Measurements from ENCODE around the gene EXOC6.

EXOC6 gene

DNA sequence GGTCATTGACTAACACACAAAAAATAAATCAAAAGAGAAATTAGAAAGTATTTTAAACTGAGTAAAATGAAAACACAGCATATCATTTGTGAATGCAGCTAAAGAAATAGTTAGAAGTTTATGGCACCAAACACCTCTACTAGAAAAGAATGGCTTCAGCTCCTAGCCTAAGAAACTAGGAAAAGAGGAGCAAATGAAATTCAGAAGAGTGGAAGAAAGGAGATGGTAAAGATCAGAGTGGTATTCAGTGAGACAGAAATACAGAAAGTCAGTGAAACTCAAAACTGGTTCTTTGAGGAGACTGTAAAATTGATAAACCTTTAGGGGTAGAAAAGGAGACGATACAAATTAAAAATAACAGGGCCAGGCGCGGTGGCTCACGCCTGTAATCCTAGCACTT is 2.7 kb downstream of the EXOC6 start:
- no peak overlapping the region for H3K4me3 ChIP-seq (replicated peaks; ENCODE audit: low read depth, low read length)
- TF ChIP-seq, protein P1, sequence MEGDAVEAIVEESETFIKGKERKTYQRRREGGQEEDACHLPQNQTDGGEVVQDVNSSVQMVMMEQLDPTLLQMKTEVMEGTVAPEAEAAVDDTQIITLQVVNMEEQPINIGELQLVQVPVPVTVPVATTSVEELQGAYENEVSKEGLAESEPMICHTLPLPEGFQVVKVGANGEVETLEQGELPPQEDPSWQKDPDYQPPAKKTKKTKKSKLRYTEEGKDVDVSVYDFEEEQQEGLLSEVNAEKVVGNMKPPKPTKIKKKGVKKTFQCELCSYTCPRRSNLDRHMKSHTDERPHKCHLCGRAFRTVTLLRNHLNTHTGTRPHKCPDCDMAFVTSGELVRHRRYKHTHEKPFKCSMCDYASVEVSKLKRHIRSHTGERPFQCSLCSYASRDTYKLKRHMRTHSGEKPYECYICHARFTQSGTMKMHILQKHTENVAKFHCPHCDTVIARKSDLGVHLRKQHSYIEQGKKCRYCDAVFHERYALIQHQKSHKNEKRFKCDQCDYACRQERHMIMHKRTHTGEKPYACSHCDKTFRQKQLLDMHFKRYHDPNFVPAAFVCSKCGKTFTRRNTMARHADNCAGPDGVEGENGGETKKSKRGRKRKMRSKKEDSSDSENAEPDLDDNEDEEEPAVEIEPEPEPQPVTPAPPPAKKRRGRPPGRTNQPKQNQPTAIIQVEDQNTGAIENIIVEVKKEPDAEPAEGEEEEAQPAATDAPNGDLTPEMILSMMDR (IDR thresholded peaks at IDR 0.05; ENCODE audit: low read depth, low read length, missing control alignments), result no peak
- no peak for DNase-seq (ENCODE audit: extremely low read depth, low read depth)

DNA sequence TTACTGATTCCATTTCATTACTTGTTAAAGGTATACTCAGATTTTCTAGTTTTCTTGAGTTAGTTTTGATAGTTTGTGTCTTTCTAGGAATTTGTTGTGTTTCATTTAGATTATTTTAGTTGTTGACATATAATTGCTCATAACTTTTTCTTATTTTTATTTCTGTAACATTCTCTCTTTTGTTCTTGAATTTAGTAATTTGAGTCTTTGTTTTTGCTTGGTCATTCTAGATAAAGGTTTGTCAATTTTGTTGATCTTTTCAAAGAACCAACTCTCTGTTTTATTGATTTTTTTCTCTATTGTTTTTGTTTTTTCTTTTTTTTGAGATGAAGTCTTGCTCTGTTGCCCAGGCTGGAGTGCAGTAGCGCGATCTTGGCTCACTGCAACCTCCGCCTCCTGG is 7.2 kb downstream of the EXOC6 start:
- no peak overlapping the region for H3K4me3 ChIP-seq (replicated peaks; ENCODE audit: low read depth, low read length)
- TF ChIP-seq, protein P1 (IDR thresholded peaks at IDR 0.05; ENCODE audit: low read depth, low read length, missing control alignments), result no peak
- no peak for DNase-seq (ENCODE audit: extremely low read depth, low read depth)

DNA sequence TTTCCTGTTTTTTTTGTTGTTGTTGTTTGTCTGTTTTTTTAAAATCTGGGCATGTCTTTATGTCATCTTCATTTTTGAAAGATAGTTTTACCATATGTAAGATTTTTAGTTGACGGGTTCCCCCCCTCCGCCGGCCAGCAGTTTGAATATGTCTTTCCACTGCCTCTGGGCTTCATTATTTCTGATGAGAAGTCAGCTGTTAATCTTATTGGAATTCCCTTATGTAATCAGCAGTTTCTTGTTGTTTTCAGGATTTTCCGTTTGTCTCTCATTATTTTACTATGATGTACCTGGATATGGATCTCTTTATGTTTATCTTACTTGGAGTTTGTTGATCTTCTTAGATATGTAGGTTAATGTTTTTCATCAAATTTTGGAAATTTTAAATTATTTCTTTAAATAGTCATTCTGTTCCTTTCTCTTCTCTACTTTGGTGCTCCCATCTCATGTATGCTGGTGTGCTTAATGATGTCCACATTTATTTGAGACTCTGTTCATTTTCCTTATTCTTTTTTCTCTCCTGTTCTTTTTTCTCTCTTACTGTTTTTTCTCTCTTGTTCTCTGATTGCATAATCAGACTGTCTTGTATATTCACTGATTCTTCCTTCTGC is 9.7 kb downstream of the EXOC6 start:
- no peak overlapping the region for H3K4me3 ChIP-seq (replicated peaks; ENCODE audit: low read depth, low read length)
- TF ChIP-seq, protein P1 (IDR thresholded peaks at IDR 0.05; ENCODE audit: low read depth, low read length, missing control alignments), result no peak
- DNase-seq (ENCODE audit: extremely low read depth, low read depth), result no peak

DNA sequence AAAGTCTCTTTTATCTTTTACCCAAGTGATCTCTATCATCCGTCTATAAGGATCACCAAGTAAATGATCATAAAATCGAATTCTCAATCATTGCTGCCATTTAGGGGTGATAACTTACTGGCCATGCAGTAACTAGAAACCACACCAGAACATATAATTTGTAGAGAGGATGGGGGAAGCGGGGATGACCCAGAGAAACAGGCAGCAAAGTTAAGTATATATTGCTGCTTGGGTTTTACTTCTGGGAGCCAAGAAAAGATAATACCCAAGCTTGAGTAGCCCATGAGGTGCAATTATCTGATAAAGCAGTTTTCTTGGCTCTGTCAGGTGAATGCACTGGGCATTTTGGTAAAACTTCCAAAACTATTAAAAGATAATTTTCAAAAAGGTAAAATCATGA is 18.9 kb downstream of the EXOC6 start:
- no peak for DNase-seq (ENCODE audit: extremely low read depth, low read depth)
- TF ChIP-seq, protein P1 (IDR thresholded peaks at IDR 0.05; ENCODE audit: low read depth, low read length, missing control alignments), result no peak
- H3K4me3 ChIP-seq (replicated peaks; ENCODE audit: low read depth, low read length), result no peak overlapping the region

DNA sequence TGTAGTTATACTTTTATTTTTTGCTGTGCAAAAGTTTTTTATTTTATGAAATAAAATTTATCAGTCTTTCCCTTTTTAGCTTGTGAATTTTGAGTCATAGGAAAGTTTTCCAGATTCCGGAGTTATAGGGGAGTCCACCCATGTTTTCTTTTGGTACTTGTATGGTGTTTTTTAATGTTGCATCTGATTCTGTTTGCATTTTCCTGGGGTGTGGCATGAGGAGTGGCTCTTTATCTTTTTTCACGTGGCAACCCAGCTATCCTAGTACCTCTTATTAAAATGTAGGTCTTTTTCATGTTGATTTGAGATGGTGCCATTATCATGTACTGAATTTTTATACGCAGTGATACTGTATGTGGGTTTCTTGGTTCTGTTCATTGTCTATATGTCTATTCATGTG is 19.7 kb downstream of the EXOC6 start:
- no peak overlapping the region for H3K4me3 ChIP-seq (replicated peaks; ENCODE audit: low read depth, low read length)
- no peak for DNase-seq (ENCODE audit: extremely low read depth, low read depth)
- TF ChIP-seq, protein P1 (IDR thresholded peaks at IDR 0.05; ENCODE audit: low read depth, low read length, missing control alignments), result no peak

DNA sequence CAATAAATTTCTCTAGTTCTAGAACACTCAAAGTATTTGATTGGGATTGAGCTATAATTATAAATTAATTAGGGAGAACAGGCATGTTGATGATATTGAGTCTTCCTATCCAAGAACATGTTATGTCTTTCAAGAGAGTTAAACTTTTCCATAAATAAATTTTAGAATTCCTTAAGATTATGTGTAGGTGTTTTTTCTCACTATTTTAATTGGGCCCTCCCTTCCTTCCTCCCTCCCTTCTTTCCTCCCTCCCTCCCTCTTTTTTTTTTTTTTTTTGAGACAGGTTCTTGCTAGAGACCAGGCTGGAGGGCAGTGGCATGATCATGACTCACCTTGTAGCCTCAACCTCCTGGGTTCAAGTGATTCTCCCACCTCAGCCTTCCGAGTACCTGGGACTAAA is 20.2 kb downstream of the EXOC6 start:
- no peak for DNase-seq (ENCODE audit: extremely low read depth, low read depth)
- no peak overlapping the region for H3K4me3 ChIP-seq (replicated peaks; ENCODE audit: low read depth, low read length)
- TF ChIP-seq, protein P1 (IDR thresholded peaks at IDR 0.05; ENCODE audit: low read depth, low read length, missing control alignments), result no peak

DNA sequence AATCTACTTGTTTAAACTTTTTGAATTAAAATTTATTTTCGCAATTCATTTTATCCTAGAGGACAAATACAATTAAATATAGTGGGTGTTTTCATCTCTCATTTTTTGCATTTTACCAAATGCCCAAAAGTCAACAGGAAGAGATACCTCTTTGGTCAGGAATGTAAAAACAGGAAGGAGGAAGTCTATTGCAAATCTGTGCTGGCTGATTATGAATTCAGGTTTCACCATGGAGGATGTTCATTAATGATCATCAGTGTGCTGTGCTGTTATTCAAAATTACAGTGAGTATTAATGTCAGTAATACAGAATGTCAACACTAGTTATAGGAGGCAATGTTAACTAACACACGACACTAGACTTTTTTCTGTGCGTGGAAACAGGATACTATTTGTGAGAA is 24.7 kb downstream of the EXOC6 start:
- TF ChIP-seq, protein P1 (IDR thresholded peaks at IDR 0.05; ENCODE audit: low read depth, low read length, missing control alignments), result no peak
- H3K4me3 ChIP-seq (replicated peaks; ENCODE audit: low read depth, low read length), result no peak overlapping the region
- no peak for DNase-seq (ENCODE audit: extremely low read depth, low read depth)
